IPS-18a (cell line): ENCODE data around the gene NTN1.
"Not testable (repeated sequence)": the region's sequence is repeated elsewhere in the genome, so short reads cannot be mapped to it uniquely, and the experiment has no call there.

Experiments
- H3K27ac ChIP-seq: one replicate; pipeline ENCODE4 v1.5.1; 2013; ENCODE audit warnings: low read length
- H3K27me3 ChIP-seq: one replicate; pipeline ENCODE4 v1.6.1; 2013; ENCODE audit warnings: mild to moderate bottlenecking, low read length; ENCODE audit not compliant: control insufficient read depth, insufficient read depth
- H3K36me3 ChIP-seq: one replicate; pipeline ENCODE4 v1.6.1; 2013; ENCODE audit warnings: low read depth, low read length; ENCODE audit not compliant: control insufficient read depth
- H3K4me1 ChIP-seq: one replicate; pipeline ENCODE4 v1.6.1; 2013; ENCODE audit warnings: low read depth, low read length; ENCODE audit not compliant: control insufficient read depth
- H3K4me3 ChIP-seq: one replicate; pipeline ENCODE4 v1.5.1; 2013; ENCODE audit warnings: low read length
- H3K9ac ChIP-seq: one replicate; pipeline ENCODE4 v1.6.1; 2013; ENCODE audit warnings: mild to moderate bottlenecking, low read length, moderate library complexity
- H3K9me3 ChIP-seq: one replicate; pipeline ENCODE4 v1.6.1; 2013; ENCODE audit warnings: low read depth, low read length; ENCODE audit not compliant: control insufficient read depth

Gene NTN1

DNA sequence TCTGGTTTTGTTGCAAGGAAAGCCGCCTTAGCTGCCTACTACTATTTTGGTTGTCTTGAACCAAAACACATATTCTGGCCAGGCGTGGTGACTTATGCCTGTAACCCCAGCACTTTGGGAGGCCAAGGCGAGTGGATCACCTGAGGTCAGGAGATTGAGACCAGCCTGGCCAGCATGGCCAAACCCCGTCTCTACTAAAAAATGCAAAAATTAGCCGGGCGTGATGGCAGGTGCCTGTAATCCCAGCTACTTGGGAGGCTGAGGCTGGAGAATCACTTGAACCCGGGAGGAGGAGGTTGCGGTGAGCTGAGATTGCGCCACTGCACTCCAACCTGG is 236.3 kb downstream of the NTN1 start:
- not testable (repeated sequence) for H3K4me3 ChIP-seq, H3K9ac ChIP-seq, H3K4me1 ChIP-seq, H3K27me3 ChIP-seq, H3K36me3 ChIP-seq, H3K27ac ChIP-seq, H3K9me3 ChIP-seq

DNA sequence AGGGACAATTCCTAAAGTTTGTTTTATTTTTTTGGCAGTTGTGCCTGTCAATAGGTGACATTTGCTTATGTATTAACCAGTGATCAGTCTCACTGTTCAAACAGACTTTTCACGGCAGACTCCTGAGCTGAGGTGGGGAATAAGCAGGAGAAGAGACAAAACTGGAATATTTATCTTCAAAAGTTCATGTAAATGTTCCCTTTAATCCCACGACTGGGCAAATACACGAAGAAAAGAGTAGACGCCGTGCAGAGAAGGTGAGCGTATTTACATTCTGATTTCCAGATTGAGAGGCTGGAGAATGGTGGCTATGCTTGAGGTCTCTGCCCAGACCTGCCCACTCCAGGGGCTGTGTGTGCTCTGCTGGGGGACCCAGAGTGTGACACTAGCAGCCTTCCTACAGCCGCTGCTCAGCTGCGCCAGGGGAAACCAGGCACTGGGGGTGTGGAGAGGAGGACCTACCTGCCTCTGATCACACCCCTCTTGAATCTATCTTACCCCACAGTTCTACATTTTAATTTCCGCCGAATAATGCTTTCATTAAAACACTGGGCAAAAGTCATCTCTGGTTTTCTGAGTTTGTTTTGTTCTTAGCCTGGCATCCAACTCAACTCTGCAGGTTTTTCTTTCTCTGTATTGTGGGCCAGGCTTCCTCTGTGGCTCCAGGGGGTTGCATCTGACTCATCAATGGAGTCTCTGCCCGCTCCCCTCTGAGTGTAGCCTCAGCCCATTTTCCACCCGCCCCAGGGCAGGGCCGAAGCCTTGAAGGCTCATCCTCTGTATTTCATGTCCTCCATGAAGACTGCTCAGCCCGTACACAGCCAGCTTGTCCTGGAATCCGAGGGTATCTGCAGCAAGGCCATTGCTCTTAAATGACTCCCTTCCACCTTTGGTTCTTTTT is 237.1 kb downstream of the NTN1 start:
- no peaks in the 10 kb centered on the region for H3K36me3 ChIP-seq
- no peak overlapping the region for H3K27ac ChIP-seq
- no peak overlapping the region for H3K4me3 ChIP-seq
- no peaks in the 10 kb centered on the region for H3K27me3 ChIP-seq
- H3K4me1 ChIP-seq: peaks cover 7% of the 10 kb centered on the region
- H3K9ac ChIP-seq: no peak overlapping the region
- H3K9me3 ChIP-seq: no peaks in the 10 kb centered on the region

DNA sequence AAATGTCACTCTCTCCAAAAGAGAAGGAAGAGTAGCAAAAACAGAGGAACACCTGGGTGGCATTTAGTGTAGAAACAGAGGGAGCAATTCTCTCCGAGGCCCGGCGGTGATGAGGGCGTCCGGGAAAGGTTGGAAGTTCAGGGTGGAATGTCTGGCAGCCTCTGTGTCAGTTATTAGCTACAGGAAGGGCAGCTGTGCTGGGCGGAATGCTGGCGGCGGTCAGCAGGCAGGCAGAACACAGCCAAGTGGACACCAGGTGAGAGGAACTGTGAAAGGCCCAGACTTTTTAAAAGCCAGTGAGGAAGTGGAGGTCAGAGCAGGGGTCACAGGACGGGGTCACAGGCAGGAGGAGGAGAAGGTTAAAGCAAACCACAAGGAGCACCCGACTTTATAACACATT is 238.1 kb downstream of the NTN1 start:
- no peak overlapping the region for H3K9ac ChIP-seq
- peaks cover 7% of the 10 kb centered on the region for H3K4me1 ChIP-seq
- no peak overlapping the region for H3K27ac ChIP-seq
- H3K4me3 ChIP-seq: no peak overlapping the region
- no peaks in the 10 kb centered on the region for H3K36me3 ChIP-seq
- no peaks in the 10 kb centered on the region for H3K9me3 ChIP-seq
- no peaks in the 10 kb centered on the region for H3K27me3 ChIP-seq

DNA sequence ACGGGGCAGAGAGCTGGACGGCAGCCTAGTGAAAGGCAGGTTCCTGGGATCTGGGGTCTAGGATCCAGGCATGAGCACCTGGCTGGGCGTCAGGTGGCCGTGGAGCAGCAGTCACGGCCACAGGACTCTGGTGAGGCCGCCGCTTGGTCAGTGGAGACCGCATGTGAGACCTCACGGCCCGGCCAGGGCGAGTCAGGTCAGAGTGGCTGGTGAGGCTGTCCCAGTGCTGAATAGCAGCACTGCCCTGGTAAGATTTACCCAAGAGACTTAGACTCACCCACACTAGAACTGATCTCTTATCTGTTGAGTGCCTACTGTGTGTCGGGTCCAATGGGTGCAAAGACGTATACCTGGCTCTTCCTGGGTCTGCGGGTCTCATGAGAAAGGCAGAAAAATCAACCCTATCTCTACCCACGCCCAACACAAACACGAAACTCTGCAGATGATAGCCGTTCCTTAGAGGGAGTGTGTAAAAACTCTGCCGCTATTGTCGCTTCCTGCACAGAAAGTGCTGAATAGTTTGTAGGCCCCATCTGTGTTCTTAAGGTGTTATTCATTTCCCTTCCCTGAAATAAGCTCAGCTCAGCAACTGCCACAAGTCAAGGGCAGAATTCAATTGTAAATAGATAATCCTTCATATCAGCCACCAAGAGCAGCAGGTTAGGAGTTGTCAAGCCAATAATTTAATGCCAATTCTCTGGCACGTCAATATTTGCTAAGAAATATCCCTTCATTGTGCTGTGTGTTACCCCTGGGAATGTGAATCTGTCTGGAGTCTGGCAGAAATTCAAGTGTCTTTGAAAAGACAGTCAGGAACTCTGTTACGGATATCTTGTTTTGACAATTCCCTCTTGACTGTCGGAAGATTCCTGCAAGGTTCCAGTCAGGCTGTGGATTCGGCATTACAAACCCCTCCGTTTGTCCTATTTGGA is 240.0 kb downstream of the NTN1 start:
- Histone ChIP-seq H3K9ac (no peak overlapping the region), H3K9me3 (no peaks in the 10 kb centered on the region), H3K4me3 (no peak overlapping the region), H3K36me3 (no peaks in the 10 kb centered on the region), H3K27me3 (no peaks in the 10 kb centered on the region), H3K4me1 (peaks cover 7% of the 10 kb centered on the region), H3K27ac (no peak overlapping the region)

DNA sequence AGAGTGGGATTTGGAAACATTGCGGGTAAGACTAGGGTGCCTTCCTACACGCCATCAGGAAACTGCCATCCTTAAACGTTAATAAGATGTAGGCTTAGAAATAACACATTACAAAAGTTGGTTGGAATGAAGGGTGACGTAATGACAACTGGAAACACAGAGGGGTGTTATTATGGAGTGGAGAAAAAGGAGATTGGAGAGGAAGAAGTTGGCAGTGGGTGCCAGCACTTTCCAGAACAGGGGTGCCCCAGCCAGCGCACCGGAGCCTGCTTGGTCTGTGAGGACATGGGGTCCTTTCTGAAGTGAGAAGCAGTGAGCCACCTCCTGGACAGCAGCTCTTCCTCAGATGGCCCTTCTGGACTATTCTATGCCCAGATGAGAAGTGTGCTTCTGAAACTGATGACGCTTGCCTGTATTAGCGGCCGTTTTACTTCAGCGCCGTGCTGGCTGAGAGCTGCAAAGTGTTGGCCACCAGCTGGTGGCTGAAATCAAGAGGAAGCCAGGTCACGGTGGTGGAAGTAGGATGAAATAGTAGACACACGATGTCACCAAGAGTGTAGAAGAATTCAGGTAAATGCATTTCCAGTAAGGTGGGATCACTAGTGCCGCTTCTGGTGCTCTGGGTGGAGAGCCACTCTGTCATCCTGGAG is 244.8 kb downstream of the NTN1 start:
- H3K9me3 ChIP-seq: no peaks in the 10 kb centered on the region
- no peaks in the 10 kb centered on the region for H3K36me3 ChIP-seq
- H3K9ac ChIP-seq: no peak overlapping the region
- H3K4me3 ChIP-seq: no peak overlapping the region
- no peak overlapping the region for H3K27ac ChIP-seq
- H3K27me3 ChIP-seq: no peaks in the 10 kb centered on the region
- H3K4me1 ChIP-seq: no peaks in the 10 kb centered on the region

DNA sequence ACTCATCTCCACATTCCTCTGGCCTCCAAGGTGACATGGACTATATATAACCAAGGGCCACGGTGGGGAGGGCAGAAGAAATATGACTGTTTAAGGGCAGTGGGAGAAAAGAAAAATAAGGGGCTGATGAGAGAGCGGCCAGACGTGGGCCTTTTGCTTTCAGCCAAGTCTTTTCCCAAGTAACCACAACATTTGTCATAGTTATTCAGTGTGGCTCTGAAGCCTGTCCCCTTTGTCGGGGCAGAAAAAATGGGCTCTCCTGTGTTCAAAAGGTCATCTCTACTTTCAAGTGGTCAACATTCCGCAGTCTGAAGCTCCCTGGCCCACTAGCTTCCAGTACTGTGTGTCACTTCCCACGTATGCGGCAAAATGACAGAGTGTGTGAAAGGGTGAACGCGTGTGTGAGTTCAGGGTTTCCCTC is 245.4 kb downstream of the NTN1 start:
- Histone ChIP-seq H3K36me3 (no peaks in the 10 kb centered on the region), H3K27me3 (no peaks in the 10 kb centered on the region), H3K4me1 (no peaks in the 10 kb centered on the region), H3K9ac (no peak overlapping the region), H3K27ac (no peak overlapping the region), H3K9me3 (no peaks in the 10 kb centered on the region), H3K4me3 (no peak overlapping the region)

DNA sequence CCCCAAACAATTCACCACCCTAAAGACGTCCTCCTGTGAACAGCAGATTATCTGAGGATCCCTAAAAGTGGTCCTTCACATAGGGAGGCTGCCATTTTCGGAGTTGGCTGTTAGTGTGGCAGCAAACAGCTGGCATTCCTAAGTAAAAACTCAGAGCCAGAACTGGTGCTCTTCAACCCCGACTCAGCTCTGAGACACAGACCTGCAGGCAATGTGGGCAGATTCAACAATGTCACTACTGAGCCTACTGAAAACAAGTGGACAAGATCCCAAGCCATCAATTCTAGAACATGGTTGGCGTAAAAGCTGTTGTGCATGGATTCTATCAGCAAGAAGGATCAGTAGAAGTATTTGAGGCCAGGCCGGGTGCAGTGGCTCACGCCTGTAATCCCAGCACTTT is 247.2 kb downstream of the NTN1 start:
- Histone ChIP-seq H3K9me3 (no peaks in the 10 kb centered on the region), H3K36me3 (no peaks in the 10 kb centered on the region), H3K27me3 (no peaks in the 10 kb centered on the region), H3K27ac (no peak overlapping the region), H3K4me1 (no peaks in the 10 kb centered on the region), H3K9ac (no peak overlapping the region), H3K4me3 (no peak overlapping the region)

DNA sequence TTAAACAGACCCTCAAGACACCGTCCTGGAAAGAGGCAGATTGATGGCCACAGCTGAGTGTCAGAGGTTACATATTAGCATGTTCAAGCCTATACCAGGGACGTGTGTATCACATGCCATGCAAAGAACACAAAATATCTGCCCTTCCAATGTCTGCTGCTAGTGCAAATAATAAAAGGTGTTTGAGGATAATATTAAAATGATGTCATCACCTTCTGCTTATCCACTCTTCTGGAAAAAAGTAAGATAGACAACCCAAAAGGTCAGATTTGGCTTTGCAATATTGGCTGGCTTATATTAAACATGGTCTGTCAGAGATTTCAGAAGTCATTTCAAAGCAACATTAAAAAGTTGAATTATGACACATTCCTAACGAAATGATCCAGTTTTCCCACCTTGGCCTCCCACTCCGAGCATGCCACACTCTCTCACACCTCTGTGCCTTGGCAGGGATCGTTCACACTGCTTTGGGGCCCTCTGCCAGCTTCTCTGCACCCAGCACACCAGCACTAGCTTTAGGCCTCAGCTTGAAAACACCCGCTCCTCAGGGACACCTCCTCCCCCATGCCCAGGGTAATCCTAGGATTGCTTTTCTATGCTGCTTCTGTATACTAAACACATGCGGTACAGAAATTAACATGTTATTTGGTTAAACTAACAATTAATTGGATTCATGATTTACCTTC is 248.2 kb downstream of the NTN1 start:
- H3K27ac ChIP-seq: no peak overlapping the region
- H3K9ac ChIP-seq: no peak overlapping the region
- no peaks in the 10 kb centered on the region for H3K9me3 ChIP-seq
- H3K36me3 ChIP-seq: no peaks in the 10 kb centered on the region
- no peaks in the 10 kb centered on the region for H3K4me1 ChIP-seq
- no peaks in the 10 kb centered on the region for H3K27me3 ChIP-seq
- no peak overlapping the region for H3K4me3 ChIP-seq

DNA sequence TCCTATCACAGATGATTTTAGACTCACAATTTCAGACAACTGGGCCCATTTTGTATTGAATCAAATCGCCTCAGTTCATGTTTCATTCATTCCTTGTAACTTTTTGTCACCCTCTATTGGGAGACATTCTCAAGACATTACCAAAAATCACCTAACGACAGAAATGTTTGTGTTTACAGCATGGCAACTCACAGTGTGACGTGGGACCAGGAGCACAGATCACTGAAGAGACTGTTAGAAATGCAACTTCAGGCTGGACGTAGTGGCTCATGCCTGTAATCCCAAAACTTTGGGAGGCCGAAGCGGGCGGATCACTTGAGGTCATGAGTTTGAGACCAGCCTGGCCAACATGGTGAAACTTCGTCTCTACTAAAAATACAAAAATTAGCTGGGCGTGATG is 249.6 kb downstream of the NTN1 start:
- Histone ChIP-seq H3K9ac (no peak overlapping the region), H3K36me3 (no peaks in the 10 kb centered on the region), H3K27me3 (no peaks in the 10 kb centered on the region)

DNA sequence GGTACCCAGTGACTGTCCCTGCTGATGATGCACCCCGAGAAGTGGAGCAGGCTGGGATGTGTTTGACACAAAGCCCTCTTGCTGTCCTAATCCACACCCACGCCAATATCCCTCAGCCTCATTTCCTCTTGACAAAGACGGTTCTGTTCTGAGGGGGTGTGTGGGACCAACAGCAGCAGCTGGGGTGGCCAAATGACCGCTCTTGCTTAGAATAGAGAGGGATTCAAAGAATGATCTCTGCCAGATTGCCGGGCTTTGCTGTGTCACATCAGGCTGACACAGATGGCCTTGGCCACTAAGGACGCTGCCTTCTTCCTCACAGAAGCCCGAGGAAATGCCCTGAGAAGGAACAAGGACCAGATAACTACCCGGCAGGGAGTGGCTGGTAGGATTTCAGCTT is 250.7 kb downstream of the NTN1 start:
- no peak overlapping the region for H3K9ac ChIP-seq

More for the DNA sequence above, 249.6 kb downstream of the NTN1 start:
- Histone ChIP-seq H3K4me1 (no peaks in the 10 kb centered on the region), H3K4me3 (no peak overlapping the region), H3K27ac (no peak overlapping the region), H3K9me3 (no peaks in the 10 kb centered on the region)

More for the DNA sequence above, 250.7 kb downstream of the NTN1 start:
- Histone ChIP-seq H3K36me3 (no peaks in the 10 kb centered on the region), H3K9me3 (no peaks in the 10 kb centered on the region), H3K27me3 (no peaks in the 10 kb centered on the region), H3K27ac (no peak overlapping the region), H3K4me1 (no peaks in the 10 kb centered on the region), H3K4me3 (no peak overlapping the region)
